ENCODE data around the gene CYP11A1.

The CYP11A1 gene

GRCh38 chr15:74332011-74332410, 35.4 kb downstream of the CYP11A1 start:
- no peak for DNase-seq (ENCODE audit: low spot score in 2 of 2)
- no peak for ATAC-seq (ENCODE audit: low read depth)
- Mint-ChIP-seq H3K4me3 (no peak overlapping the region), H3K27me3 (no peaks in the 10 kb centered on the region), H3K9me3 (no peaks in the 10 kb centered on the region), H3K4me1 (peaks cover 8% of the 10 kb centered on the region), H3K27ac (no peak overlapping the region), H3K36me3 (no peaks in the 10 kb centered on the region)

GRCh38 chr15:74330861-74331408, 36.5 kb downstream of the CYP11A1 start:
- H3K4me1 Mint-ChIP-seq, result peaks cover 8% of the 10 kb centered on the region
- no peak overlapping the region for H3K27ac Mint-ChIP-seq
- DNase-seq (ENCODE audit: low spot score in 2 of 2) (no peak), ATAC-seq (ENCODE audit: low read depth) (no peak)
- H3K4me3 Mint-ChIP-seq, result no peak overlapping the region
- no peaks in the 10 kb centered on the region for H3K36me3 Mint-ChIP-seq
- no peaks in the 10 kb centered on the region for H3K27me3 Mint-ChIP-seq
- no peaks in the 10 kb centered on the region for H3K9me3 Mint-ChIP-seq

GRCh38 chr15:74328331-74329056, 39.0 kb downstream of the CYP11A1 start:
- ATAC-seq (ENCODE audit: low read depth) (no peak), DNase-seq (ENCODE audit: low spot score in 2 of 2) (no peak)
- peaks cover 14% of the 10 kb centered on the region for H3K27me3 Mint-ChIP-seq
- no peak overlapping the region for H3K27ac Mint-ChIP-seq
- peaks cover 8% of the 10 kb centered on the region for H3K4me1 Mint-ChIP-seq
- H3K4me3 Mint-ChIP-seq, result no peak overlapping the region
- no peaks in the 10 kb centered on the region for H3K36me3 Mint-ChIP-seq
- H3K9me3 Mint-ChIP-seq, result no peaks in the 10 kb centered on the region

- Mint-ChIP-seq H3K27me3 (peaks cover 19% of the 10 kb centered on the region), H3K4me1 (peaks cover 10% of the 10 kb centered on the region), H3K36me3 (no peaks in the 10 kb centered on the region), H3K4me3 (no peak overlapping the region), H3K9me3 (no peaks in the 10 kb centered on the region), H3K27ac (no peak overlapping the region)
- no peak for ATAC-seq (ENCODE audit: low read depth)
- DNase-seq (ENCODE audit: low spot score in 2 of 2), result no peak
Measured at GRCh38 chr15:74327756-74328155, 39.7 kb downstream of the CYP11A1 start.

GRCh38 chr15:74326746-74327145, 40.7 kb downstream of the CYP11A1 start:
- Mint-ChIP-seq H3K36me3 (no peaks in the 10 kb centered on the region), H3K27me3 (peaks cover 19% of the 10 kb centered on the region), H3K27ac (no peak overlapping the region), H3K9me3 (no peaks in the 10 kb centered on the region), H3K4me1 (peaks cover 10% of the 10 kb centered on the region), H3K4me3 (no peak overlapping the region)
- DNase-seq (ENCODE audit: low spot score in 2 of 2) (no peak), ATAC-seq (ENCODE audit: low read depth) (no peak)

GRCh38 chr15:74324714-74325113, 42.7 kb downstream of the CYP11A1 start:
- Mint-ChIP-seq H3K4me1 (peaks cover 13% of the 10 kb centered on the region), H3K27ac (no peak overlapping the region), H3K4me3 (no peak overlapping the region), H3K36me3 (no peaks in the 10 kb centered on the region), H3K9me3 (no peaks in the 10 kb centered on the region), H3K27me3 (peaks cover 20% of the 10 kb centered on the region)
- ATAC-seq (ENCODE audit: low read depth), result no peak
- no peak for DNase-seq (ENCODE audit: low spot score in 2 of 2)

- no peaks in the 10 kb centered on the region for H3K9me3 Mint-ChIP-seq
- no peak overlapping the region for H3K4me3 Mint-ChIP-seq
- peaks cover 20% of the 10 kb centered on the region for H3K27me3 Mint-ChIP-seq
- H3K36me3 Mint-ChIP-seq, result no peaks in the 10 kb centered on the region
- peaks cover 14% of the 10 kb centered on the region for H3K4me1 Mint-ChIP-seq
- peak; percentile 52 to 54 for DNase-seq (ENCODE audit: low spot score in 2 of 2)
- H3K27ac Mint-ChIP-seq, result no peak overlapping the region
- ATAC-seq (ENCODE audit: low read depth), result peak; percentile 82
Measured at GRCh38 chr15:74322558-74323180, 44.8 kb downstream of the CYP11A1 start.

GRCh38 chr15:74320352-74321247, 46.8 kb downstream of the CYP11A1 start:
- H3K27ac Mint-ChIP-seq, result no peak overlapping the region
- no peak overlapping the region for H3K4me3 Mint-ChIP-seq
- no peak for ATAC-seq (ENCODE audit: low read depth)
- H3K27me3 Mint-ChIP-seq, result peaks cover 20% of the 10 kb centered on the region
- H3K4me1 Mint-ChIP-seq, result peaks cover 19% of the 10 kb centered on the region
- no peaks in the 10 kb centered on the region for H3K36me3 Mint-ChIP-seq
- DNase-seq (ENCODE audit: low spot score in 2 of 2), result peak; percentile 17 to 26
- H3K9me3 Mint-ChIP-seq, result no peaks in the 10 kb centered on the region

GRCh38 chr15:74319596-74320351, 47.7 kb downstream of the CYP11A1 start:
- no peaks in the 10 kb centered on the region for H3K36me3 Mint-ChIP-seq
- no peak overlapping the region for H3K27ac Mint-ChIP-seq
- H3K9me3 Mint-ChIP-seq, result no peaks in the 10 kb centered on the region
- DNase-seq (ENCODE audit: low spot score in 2 of 2) (no peak), ATAC-seq (ENCODE audit: low read depth) (no peak)
- peaks cover 27% of the 10 kb centered on the region for H3K4me1 Mint-ChIP-seq
- peaks cover 12% of the 10 kb centered on the region for H3K27me3 Mint-ChIP-seq
- no peak overlapping the region for H3K4me3 Mint-ChIP-seq

GRCh38 chr15:74319138-74319460, 48.3 kb downstream of the CYP11A1 start:
- no peak for ATAC-seq (ENCODE audit: low read depth)
- Mint-ChIP-seq H3K4me3 (no peak overlapping the region), H3K27ac (no peak overlapping the region), H3K36me3 (no peaks in the 10 kb centered on the region), H3K4me1 (peaks cover 28% of the 10 kb centered on the region), H3K9me3 (no peaks in the 10 kb centered on the region), H3K27me3 (peaks cover 6% of the 10 kb centered on the region)
- no peak for DNase-seq (ENCODE audit: low spot score in 2 of 2)

GRCh38 chr15:74318376-74319137, 48.9 kb downstream of the CYP11A1 start:
- no peaks in the 10 kb centered on the region for H3K9me3 Mint-ChIP-seq
- DNase-seq (ENCODE audit: low spot score in 2 of 2), result peak; percentile 16 to 26
- ATAC-seq (ENCODE audit: low read depth), result peak; percentile 65
- peaks cover 6% of the 10 kb centered on the region for H3K27me3 Mint-ChIP-seq
- H3K4me3 Mint-ChIP-seq, result no peak overlapping the region
- H3K4me1 Mint-ChIP-seq, result peaks cover 28% of the 10 kb centered on the region
- no peak overlapping the region for H3K27ac Mint-ChIP-seq
- no peaks in the 10 kb centered on the region for H3K36me3 Mint-ChIP-seq

GRCh38 chr15:74317820-74318375, 49.5 kb downstream of the CYP11A1 start:
- Mint-ChIP-seq H3K9me3 (no peaks in the 10 kb centered on the region), H3K27me3 (peaks cover 2% of the 10 kb centered on the region), H3K4me3 (no peak overlapping the region), H3K4me1 (peaks cover 26% of the 10 kb centered on the region), H3K36me3 (no peaks in the 10 kb centered on the region), H3K27ac (peak overlapping the region; percentile 47)
- ATAC-seq (ENCODE audit: low read depth) (no peak), DNase-seq (ENCODE audit: low spot score in 2 of 2) (no peak)

GRCh38 chr15:74316141-74316540, 51.3 kb downstream of the CYP11A1 start:
- no peaks in the 10 kb centered on the region for H3K9me3 Mint-ChIP-seq
- H3K4me1 Mint-ChIP-seq, result peaks cover 25% of the 10 kb centered on the region
- ATAC-seq (ENCODE audit: low read depth) (no peak), DNase-seq (ENCODE audit: low spot score in 2 of 2) (no peak)
- H3K27me3 Mint-ChIP-seq, result no peaks in the 10 kb centered on the region
- H3K27ac Mint-ChIP-seq, result no peak overlapping the region
- H3K4me3 Mint-ChIP-seq, result no peak overlapping the region
- H3K36me3 Mint-ChIP-seq, result no peaks in the 10 kb centered on the region

All from memory B cell (primary cell).